Activated CD8-positive, alpha-beta T cell treated with anti-CD3 and anti-CD28 coated beads for 36 hours (primary cell): ENCODE data around the gene RYR2. TPM values are rescaled to one million over a fixed set of nuclear protein-coding genes. Genes with fewer than 3 reads are reported as not detected.

ENCODE experiments used
- ATAC-seq: fragments of 200-7000 bp; cut with Tn5 transposase; one replicate; pipeline ENCODE4 v1.10.0; 2021; ENCODE audit warnings: mild to moderate bottlenecking, moderate library complexity
- CTCF ChIA-PET: fragments of 350-600 bp; sonication (Branson Sonifier 250); formaldehyde crosslinking; loops from one replicate; lab custom pipeline; 2021; ENCODE audit warnings: antibody characterized with exemption; lab: Charles Lee
- POLR2A ChIA-PET: fragments of 350-600 bp; sonication (Branson Sonifier 250); formaldehyde crosslinking; loops from one replicate; lab custom pipeline; 2021; ENCODE audit warnings: antibody characterized with exemption; lab: Charles Lee
- DNase-seq: peaks from one replicate; pipeline ENCODE4 v3.0.0-alpha.2; 2020
- H3K27ac Mint-ChIP-seq: one replicate; pipeline ENCODE4 v1.8.0; 2021; ENCODE audit warnings: mild to moderate bottlenecking, mixed read lengths
- H3K27me3 Mint-ChIP-seq: one replicate; pipeline ENCODE4 v1.8.0; 2021; ENCODE audit warnings: mixed read lengths
- H3K36me3 Mint-ChIP-seq: one replicate; pipeline ENCODE4 v1.8.0; 2021; ENCODE audit warnings: low read depth, mixed read lengths
- H3K4me1 Mint-ChIP-seq: one replicate; pipeline ENCODE4 v1.8.0; 2021; ENCODE audit warnings: low read depth, mixed read lengths
- H3K4me3 Mint-ChIP-seq: one replicate; pipeline ENCODE4 v1.8.0; 2021; ENCODE audit warnings: mild to moderate bottlenecking, moderate library complexity, mixed read lengths
- H3K9me3 Mint-ChIP-seq: one replicate; pipeline ENCODE4 v1.8.0; 2021; ENCODE audit warnings: mixed read lengths
- CTCF ChIP-seq: fragments of 200-600 bp; IDR thresholded peaks from one replicate; pipeline ENCODE4 v1.8.0; 2022; ENCODE audit warnings: antibody characterized with exemption, mild to moderate bottlenecking
- intact Hi-C: fragments of 100-400 bp; cut with micrococcal nuclease; formaldehyde crosslinking; loops from one replicate; pipeline ENCODE4 v1.10.0; 2022
- total RNA-seq, 2 experiments: library from RNA; stranded (reverse); gene quantifications; one replicate each; pipeline ENCODE4 v1.2.3, GENCODE V29; 2021

The RYR2 gene
- total RNA-seq, 2 experiments from 2014 or later: 0.02 TPM

DNA sequence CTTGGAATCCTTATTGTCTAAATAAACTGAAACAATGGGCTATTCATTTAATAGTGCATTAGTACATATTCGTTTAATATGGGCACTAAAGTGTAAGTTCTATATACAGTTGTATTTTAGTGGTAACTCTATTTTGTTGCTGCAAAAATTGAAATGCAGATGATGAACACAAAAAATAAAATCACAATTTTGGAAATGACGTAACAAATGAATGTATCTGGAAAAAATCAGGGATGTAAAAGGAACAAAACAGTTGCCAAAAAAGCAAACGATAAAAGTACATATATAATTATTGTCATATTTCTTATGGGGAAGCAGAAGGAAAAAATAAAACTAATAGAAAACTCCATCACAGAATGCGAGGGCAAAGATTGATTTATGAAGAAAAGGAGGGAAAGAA is 254.9 kb downstream of the RYR2 start:
- POLR2A ChIA-PET: interaction anchor here (0.5 kb wide), 1 partner anchor 10 kb away, joined by 3 read pairs; no protein-coding TSS in a partner anchor
- H3K36me3 Mint-ChIP-seq: no peaks in the 10 kb centered on the region
- CTCF ChIA-PET: no interaction called here

GRCh38 chr1:237300642-237301041 is 258.7 kb downstream of the RYR2 start:
- ATAC-seq (no peak), DNase-seq (no peak)
- ChIA-PET CTCF (no interaction called here), POLR2A (no interaction called here)
- intact Hi-C loops: no loop called here
- Mint-ChIP-seq H3K27me3 (peaks cover 2% of the 10 kb centered on the region), H3K4me1 (no peaks in the 10 kb centered on the region), H3K36me3 (no peaks in the 10 kb centered on the region), H3K27ac (no peak overlapping the region), H3K9me3 (no peaks in the 10 kb centered on the region), H3K4me3 (no peak overlapping the region)
- no peak for TF ChIP-seq CTCF

More for the DNA sequence above, 254.9 kb downstream of the RYR2 start:
- Mint-ChIP-seq H3K9me3 (no peaks in the 10 kb centered on the region), H3K27ac (no peak overlapping the region), H3K27me3 (peaks cover 2% of the 10 kb centered on the region), H3K4me1 (no peaks in the 10 kb centered on the region), H3K4me3 (no peak overlapping the region)
- no peak for ATAC-seq
- DNase-seq: no peak
- TF ChIP-seq CTCF: no peak
- intact Hi-C loops: no loop called here

DNA sequence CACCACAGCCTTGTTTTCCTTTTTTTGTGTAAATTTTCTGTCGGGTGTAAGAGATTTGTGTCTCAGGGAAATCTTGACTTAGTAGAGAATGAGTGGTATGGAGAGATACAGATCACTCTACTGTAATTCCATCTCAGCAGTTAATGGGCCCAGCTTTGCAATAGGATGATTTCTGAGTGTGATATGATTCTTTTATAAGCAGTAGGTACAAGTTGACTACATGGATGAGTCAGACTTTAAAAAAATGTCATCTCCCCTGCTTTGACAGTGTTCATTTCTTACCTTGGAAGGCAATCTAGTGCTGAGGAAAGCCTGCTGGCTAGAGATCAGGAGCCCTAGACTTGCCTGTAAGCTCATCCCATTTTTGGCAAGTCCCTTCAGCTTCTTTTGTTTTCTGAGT is 261.9 kb downstream of the RYR2 start:
- ATAC-seq (no peak), DNase-seq (no peak)
- ChIA-PET POLR2A (no interaction called here), CTCF (no interaction called here)
- intact Hi-C loops: no loop called here
- Mint-ChIP-seq H3K27me3 (no peaks in the 10 kb centered on the region), H3K4me1 (no peaks in the 10 kb centered on the region), H3K27ac (no peak overlapping the region), H3K36me3 (no peaks in the 10 kb centered on the region), H3K9me3 (no peaks in the 10 kb centered on the region), H3K4me3 (no peak overlapping the region)
- no peak for TF ChIP-seq CTCF

DNA sequence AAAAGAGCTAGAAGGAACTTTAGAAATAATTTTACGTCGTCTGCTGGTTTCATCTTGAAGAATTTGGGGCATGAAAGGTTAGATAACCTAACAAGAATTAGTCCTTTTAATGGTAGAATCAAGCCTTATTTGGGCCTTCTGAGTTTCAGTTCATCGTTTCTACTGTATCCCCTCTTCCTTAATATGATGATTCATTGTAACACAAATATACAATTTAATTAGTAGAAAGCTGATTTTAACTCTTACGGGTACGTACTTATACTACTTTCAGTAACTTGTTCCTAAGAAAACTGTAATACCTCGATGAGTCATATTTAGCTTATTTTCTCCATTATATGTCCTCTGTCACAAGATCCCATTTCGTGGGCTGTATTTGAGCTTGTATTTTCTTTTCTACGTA is 264.7 kb downstream of the RYR2 start:
- Mint-ChIP-seq H3K27me3 (no peaks in the 10 kb centered on the region), H3K36me3 (no peaks in the 10 kb centered on the region), H3K4me3 (no peak overlapping the region), H3K4me1 (no peaks in the 10 kb centered on the region), H3K27ac (no peak overlapping the region), H3K9me3 (no peaks in the 10 kb centered on the region)
- intact Hi-C loops: no loop called here
- ChIA-PET CTCF (no interaction called here), POLR2A (no interaction called here)
- ATAC-seq: no peak
- DNase-seq: no peak
- TF ChIP-seq CTCF: no peak

- ChIA-PET CTCF (interaction anchor here (0.6 kb wide), 1 partner anchor 65 kb away, joined by 3 read pairs; no protein-coding TSS in a partner anchor), POLR2A (no interaction called here)
- intact Hi-C loops: no loop called here
- peaks cover 3% of the 10 kb centered on the region for H3K9me3 Mint-ChIP-seq
- peaks cover 2% of the 10 kb centered on the region for H3K27me3 Mint-ChIP-seq
- no peak overlapping the region for H3K4me3 Mint-ChIP-seq
- TF ChIP-seq CTCF: no peak
- no peak overlapping the region for H3K27ac Mint-ChIP-seq
- no peaks in the 10 kb centered on the region for H3K4me1 Mint-ChIP-seq
- H3K36me3 Mint-ChIP-seq: no peaks in the 10 kb centered on the region
- DNase-seq (no peak), ATAC-seq (no peak)
Measured at GRCh38 chr1:237309595-237310118, 267.7 kb downstream of the RYR2 start.
